ENCODE data around the gene LRG1.
"Not testable (repeated sequence)": the region's sequence is repeated elsewhere in the genome, so short reads cannot be mapped to it uniquely, and the experiment has no call there.

The LRG1 gene

DNA sequence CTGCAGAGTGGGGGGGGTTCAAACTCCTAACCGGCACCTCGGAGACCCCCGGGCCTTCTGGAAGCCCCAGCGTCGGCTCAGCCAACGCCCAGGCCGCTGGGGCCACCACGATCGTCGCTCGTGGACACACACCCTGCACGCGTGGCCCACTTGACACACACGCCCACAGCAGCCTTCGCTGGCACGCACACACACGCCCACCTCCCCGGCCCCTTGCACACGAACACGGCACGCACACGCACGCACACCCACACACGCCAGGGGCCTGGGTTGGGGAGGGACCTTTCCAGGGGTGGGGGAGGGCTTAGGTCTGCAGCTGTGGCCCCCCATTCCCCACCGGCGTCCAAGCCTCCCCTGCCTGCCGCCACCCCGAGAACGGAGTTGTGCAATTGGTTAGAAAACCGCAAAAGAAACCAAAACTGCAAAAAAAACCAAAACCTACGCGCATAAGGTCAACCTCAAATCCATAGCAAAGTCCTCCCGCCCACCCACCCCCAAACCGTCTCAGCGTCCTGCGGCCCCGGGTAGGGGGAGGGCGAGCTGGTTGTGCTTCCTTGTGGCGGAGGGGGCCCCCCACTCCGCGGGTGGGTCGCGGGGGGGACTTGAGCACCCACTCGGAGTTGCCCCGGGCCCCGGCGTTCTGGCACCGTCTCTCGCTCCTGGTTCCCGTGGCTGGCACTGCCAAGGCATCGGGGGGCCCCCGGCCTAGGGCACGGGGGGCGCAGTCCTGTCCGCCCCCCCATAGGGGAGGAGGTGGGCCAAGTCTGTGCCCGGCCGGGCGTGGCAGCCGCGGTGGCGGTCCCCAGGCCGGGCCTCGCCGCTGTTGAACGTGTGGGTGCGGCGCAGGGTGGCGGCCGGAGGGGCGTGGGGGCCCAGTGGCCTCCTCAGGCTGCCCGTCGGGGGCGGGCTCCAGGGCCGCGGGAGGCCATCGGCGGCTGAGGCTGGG, 3.3 kb upstream of the LRG1 start:
- no peak overlapping the region for H2BK120ac ChIP-seq (ENCODE audit: low read depth, low read length)
- H3K4me3 ChIP-seq (ENCODE audit: insufficient read depth in 1 of 2, low read depth in 1 of 2, low read length in 2 of 2) = no peak overlapping the region
- no peak overlapping the region for H3K23ac ChIP-seq (ENCODE audit: low read length in 2 of 2)
- H3K36me3 ChIP-seq (ENCODE audit: control insufficient read depth in 1 of 2, insufficient read depth in 2 of 2, low read depth in 1 of 2, low read length in 2 of 2) = peaks cover 0 to 19% of the 10 kb centered on the region in 2 experiments
- H2BK5ac ChIP-seq (ENCODE audit: low read depth, low read length, poor library complexity, severe bottlenecking) = no peak overlapping the region
- H2BK12ac ChIP-seq (ENCODE audit: low read length in 2 of 2) = no peak overlapping the region
- no peak overlapping the region for H3K4ac ChIP-seq (ENCODE audit: low read depth in 1 of 2, low read length in 2 of 2)
- H3K4me1 ChIP-seq (ENCODE audit: control insufficient read depth, insufficient read depth, low read depth, low read length) = peaks cover 4% of the 10 kb centered on the region
- no peak overlapping the region for H3K14ac ChIP-seq (ENCODE audit: low read length in 2 of 2)
- H4K91ac ChIP-seq (ENCODE audit: low read length) = no peak overlapping the region
- H3K79me1 ChIP-seq (replicated peaks; ENCODE audit: low read length, poor library complexity, severe bottlenecking) = no peaks in the 10 kb centered on the region
- H2BK15ac ChIP-seq (ENCODE audit: low read depth, poor library complexity, severe bottlenecking) = no peak overlapping the region
- 95% methylated on average over 65 of the region's 77 CpGs for WGBS
- H3K27me3 ChIP-seq (ENCODE audit: control insufficient read depth in 1 of 2, insufficient read depth in 1 of 2, low read length in 2 of 2) = peaks cover 12 to 36% of the 10 kb centered on the region in 2 experiments
- H4K8ac ChIP-seq (ENCODE audit: low read length) = no peak overlapping the region
- H3K18ac ChIP-seq (ENCODE audit: low read depth in 1 of 2, low read length in 2 of 2) = no peak overlapping the region
- no peak overlapping the region for H3K9ac ChIP-seq (ENCODE audit: low read length)
- no peak overlapping the region for H3K27ac ChIP-seq (ENCODE audit: low read length, poor library complexity, severe bottlenecking)
- peaks cover 4% of the 10 kb centered on the region for H3K9me3 ChIP-seq (ENCODE audit: control insufficient read depth, low read length)
- no peak for DNase-seq
- H2AK5ac ChIP-seq (ENCODE audit: low read length, severe bottlenecking) = no peak overlapping the region
- H3K4me2 ChIP-seq (ENCODE audit: low read length, poor library complexity, severe bottlenecking) = no peak overlapping the region
- no peak overlapping the region for H2AFZ ChIP-seq (ENCODE audit: low read depth, low read length)

DNA sequence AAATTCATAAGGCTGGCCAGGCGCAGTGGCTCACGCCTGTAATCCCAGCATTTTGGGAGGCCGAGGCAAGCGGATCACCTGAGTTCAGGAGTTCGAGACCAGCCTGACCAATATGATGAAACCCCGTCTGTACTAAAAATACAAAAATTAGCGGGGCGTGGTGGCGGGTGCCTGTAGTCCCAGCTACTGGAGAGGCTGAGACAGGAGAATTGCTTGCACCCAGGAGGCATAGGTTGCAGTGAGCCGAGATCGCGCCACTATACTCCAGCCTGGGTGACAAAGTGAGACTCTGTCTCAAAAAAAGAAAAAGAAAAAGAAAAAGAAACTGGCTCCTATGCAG, 1.9 kb upstream of the LRG1 start:
- not testable (repeated sequence) for H3K14ac ChIP-seq (ENCODE audit: low read length in 2 of 2); H3K4me1 ChIP-seq (ENCODE audit: control insufficient read depth, insufficient read depth, low read depth, low read length); H4K91ac ChIP-seq (ENCODE audit: low read length); H3K9ac ChIP-seq (ENCODE audit: low read length); H2AK5ac ChIP-seq (ENCODE audit: low read length, severe bottlenecking); H3K18ac ChIP-seq (ENCODE audit: low read depth in 1 of 2, low read length in 2 of 2); H3K79me1 ChIP-seq (replicated peaks; ENCODE audit: low read length, poor library complexity, severe bottlenecking); H2AFZ ChIP-seq (ENCODE audit: low read depth, low read length); H3K27ac ChIP-seq (ENCODE audit: low read length, poor library complexity, severe bottlenecking); H3K9me3 ChIP-seq (ENCODE audit: control insufficient read depth, low read length); H3K4me3 ChIP-seq (ENCODE audit: insufficient read depth in 1 of 2, low read depth in 1 of 2, low read length in 2 of 2); H3K4ac ChIP-seq (ENCODE audit: low read depth in 1 of 2, low read length in 2 of 2); DNase-seq; H2BK15ac ChIP-seq (ENCODE audit: low read depth, poor library complexity, severe bottlenecking); H2BK5ac ChIP-seq (ENCODE audit: low read depth, low read length, poor library complexity, severe bottlenecking); H2BK12ac ChIP-seq (ENCODE audit: low read length in 2 of 2); H3K23ac ChIP-seq (ENCODE audit: low read length in 2 of 2); H4K8ac ChIP-seq (ENCODE audit: low read length); H2BK120ac ChIP-seq (ENCODE audit: low read depth, low read length); H3K4me2 ChIP-seq (ENCODE audit: low read length, poor library complexity, severe bottlenecking)
- 94% methylated on average over 12 of the region's 12 CpGs for WGBS
- H3K36me3 ChIP-seq (ENCODE audit: control insufficient read depth in 1 of 2, insufficient read depth in 2 of 2, low read depth in 1 of 2, low read length in 2 of 2) = peaks cover 0 to 15% of the 10 kb centered on the region in 2 experiments
- H3K27me3 ChIP-seq (ENCODE audit: control insufficient read depth in 1 of 2, insufficient read depth in 1 of 2, low read length in 2 of 2) = peaks cover 15 to 33% of the 10 kb centered on the region in 2 experiments

GRCh38 chr19:4541114-4541805, 1.4 kb upstream of the LRG1 start:
- no peak overlapping the region for H2BK12ac ChIP-seq (ENCODE audit: low read length in 2 of 2)
- WGBS = 89% methylated on average over 12 of the region's 12 CpGs
- H3K79me1 ChIP-seq (replicated peaks; ENCODE audit: low read length, poor library complexity, severe bottlenecking) = no peaks in the 10 kb centered on the region
- H3K4me3 ChIP-seq (ENCODE audit: insufficient read depth in 1 of 2, low read depth in 1 of 2, low read length in 2 of 2) = no peak overlapping the region
- peaks cover 2% of the 10 kb centered on the region for H3K4me1 ChIP-seq (ENCODE audit: control insufficient read depth, insufficient read depth, low read depth, low read length)
- H3K4ac ChIP-seq (ENCODE audit: low read depth in 1 of 2, low read length in 2 of 2) = no peak overlapping the region
- no peak overlapping the region for H2BK15ac ChIP-seq (ENCODE audit: low read depth, poor library complexity, severe bottlenecking)
- peaks cover 4% of the 10 kb centered on the region for H3K9me3 ChIP-seq (ENCODE audit: control insufficient read depth, low read length)
- H4K91ac ChIP-seq (ENCODE audit: low read length) = no peak overlapping the region
- H2BK120ac ChIP-seq (ENCODE audit: low read depth, low read length) = no peak overlapping the region
- H3K23ac ChIP-seq (ENCODE audit: low read length in 2 of 2) = no peak overlapping the region
- H2BK5ac ChIP-seq (ENCODE audit: low read depth, low read length, poor library complexity, severe bottlenecking) = no peak overlapping the region
- no peak overlapping the region for H3K27ac ChIP-seq (ENCODE audit: low read length, poor library complexity, severe bottlenecking)
- H3K9ac ChIP-seq (ENCODE audit: low read length) = no peak overlapping the region
- H3K36me3 ChIP-seq (ENCODE audit: control insufficient read depth in 1 of 2, insufficient read depth in 2 of 2, low read depth in 1 of 2, low read length in 2 of 2) = peaks cover 0 to 14% of the 10 kb centered on the region in 2 experiments
- no peak overlapping the region for H2AK5ac ChIP-seq (ENCODE audit: low read length, severe bottlenecking)
- no peak overlapping the region for H2AFZ ChIP-seq (ENCODE audit: low read depth, low read length)
- no peak overlapping the region for H3K18ac ChIP-seq (ENCODE audit: low read depth in 1 of 2, low read length in 2 of 2)
- DNase-seq = no peak
- no peak overlapping the region for H3K4me2 ChIP-seq (ENCODE audit: low read length, poor library complexity, severe bottlenecking)
- peaks cover 15 to 38% of the 10 kb centered on the region in 2 experiments for H3K27me3 ChIP-seq (ENCODE audit: control insufficient read depth in 1 of 2, insufficient read depth in 1 of 2, low read length in 2 of 2)
- H4K8ac ChIP-seq (ENCODE audit: low read length) = no peak overlapping the region
- H3K14ac ChIP-seq (ENCODE audit: low read length in 2 of 2) = no peak overlapping the region

GRCh38 chr19:4539169-4539692, 605 bp downstream of the LRG1 start:
- Histone ChIP-seq H2BK15ac (ENCODE audit: low read depth, poor library complexity, severe bottlenecking) (no peak overlapping the region), H3K4me3 (ENCODE audit: insufficient read depth in 1 of 2, low read depth in 1 of 2, low read length in 2 of 2) (no peak overlapping the region), H3K36me3 (ENCODE audit: control insufficient read depth in 1 of 2, insufficient read depth in 2 of 2, low read depth in 1 of 2, low read length in 2 of 2) (peaks cover 0 to 11% of the 10 kb centered on the region in 2 experiments), H2AK5ac (ENCODE audit: low read length, severe bottlenecking) (no peak overlapping the region), H3K14ac (ENCODE audit: low read length in 2 of 2) (no peak overlapping the region), H3K27ac (ENCODE audit: low read length, poor library complexity, severe bottlenecking) (no peak overlapping the region), H3K23ac (ENCODE audit: low read length in 2 of 2) (no peak overlapping the region), H3K4me1 (ENCODE audit: control insufficient read depth, insufficient read depth, low read depth, low read length) (peaks cover 12% of the 10 kb centered on the region), H4K91ac (ENCODE audit: low read length) (no peak overlapping the region), H3K9ac (ENCODE audit: low read length) (no peak overlapping the region), H2BK5ac (ENCODE audit: low read depth, low read length, poor library complexity, severe bottlenecking) (no peak overlapping the region), H4K8ac (ENCODE audit: low read length) (no peak overlapping the region), H2BK120ac (ENCODE audit: low read depth, low read length) (no peak overlapping the region), H3K4ac (ENCODE audit: low read depth in 1 of 2, low read length in 2 of 2) (no peak overlapping the region), H3K4me2 (ENCODE audit: low read length, poor library complexity, severe bottlenecking) (no peak overlapping the region), H2BK12ac (ENCODE audit: low read length in 2 of 2) (no peak overlapping the region), H2AFZ (ENCODE audit: low read depth, low read length) (no peak overlapping the region), H3K18ac (ENCODE audit: low read depth in 1 of 2, low read length in 2 of 2) (no peak overlapping the region), H3K79me1 (replicated peaks; ENCODE audit: low read length, poor library complexity, severe bottlenecking) (no peaks in the 10 kb centered on the region), H3K9me3 (ENCODE audit: control insufficient read depth, low read length) (peaks cover 4% of the 10 kb centered on the region), H3K27me3 (ENCODE audit: control insufficient read depth in 1 of 2, insufficient read depth in 1 of 2, low read length in 2 of 2) (peaks cover 33 to 57% of the 10 kb centered on the region in 2 experiments)
- no peak for DNase-seq
- WGBS = 76% methylated on average over 3 of the region's 3 CpGs

Measured in mesenchymal stem cell (in vitro differentiated cells and primary cell).